ENCODE data around the gene SNIP1. TPM values are rescaled to one million over a fixed set of nuclear protein-coding genes. Genes with fewer than 3 reads are reported as not detected.
"Not testable (repeated sequence)": the region's sequence is repeated elsewhere in the genome, so short reads cannot be mapped to it uniquely, and the experiment has no call there.

SNIP1 gene
- total RNA-seq, 1 experiment from 2014 or later, result 15.1 TPM

- Histone ChIP-seq H3K27me3 (ENCODE audit: insufficient read depth, low read length) (no peaks in the 10 kb centered on the region), H3K27ac (ENCODE audit: insufficient read length, low read depth, low read length) (no peak overlapping the region), H4K20me1 (ENCODE audit: control insufficient read depth, insufficient read depth, insufficient read length) (no peaks in the 10 kb centered on the region), H2BK120ac (ENCODE audit: low read depth, low read length, poor library complexity, severe bottlenecking) (no peak overlapping the region), H3K23ac (ENCODE audit: insufficient read length, low read depth, low read length) (no peak overlapping the region), H3K79me2 (ENCODE audit: insufficient read depth, low read length) (no peaks in the 10 kb centered on the region), H3K14ac (ENCODE audit: insufficient read depth, low read length) (no peak overlapping the region), H2BK5ac (ENCODE audit: insufficient read length, low read length) (no peak overlapping the region), H3K79me1 (ENCODE audit: insufficient read depth, low read depth, low read length, poor library complexity, severe bottlenecking) (no peaks in the 10 kb centered on the region), H2BK15ac (ENCODE audit: low read depth, low read length) (no peak overlapping the region), H4K8ac (replicated peaks; ENCODE audit: insufficient read length, low read depth, low read length) (no peak overlapping the region), H4K5ac (ENCODE audit: insufficient read length, low read depth, low read length) (no peak overlapping the region), H3K23me2 (ENCODE audit: insufficient read length, low read depth, low read length, poor library complexity, severe bottlenecking) (no peaks in the 10 kb centered on the region), H3T11ph (ENCODE audit: low read length) (no peak overlapping the region), H2AFZ (ENCODE audit: low read length) (no peak overlapping the region), H2BK20ac (ENCODE audit: low read depth, low read length, poor library complexity, severe bottlenecking) (no peak overlapping the region), H3K9me3 (ENCODE audit: control insufficient read depth, low read depth, low read length) (no peaks in the 10 kb centered on the region), H3K4me1 (ENCODE audit: insufficient read depth, low read length) (no peaks in the 10 kb centered on the region), H3K4ac (ENCODE audit: low read depth, low read length) (no peak overlapping the region), H2AK5ac (ENCODE audit: insufficient read length, low read length) (no peak overlapping the region), H3K18ac (ENCODE audit: insufficient read length, low read depth, low read length) (no peak overlapping the region), H3K9ac (ENCODE audit: extremely low read depth, insufficient read length, low read length) (no peak overlapping the region), H2BK12ac (ENCODE audit: insufficient read length, low read depth, low read length) (no peak overlapping the region), H4K91ac (ENCODE audit: insufficient read length, low read depth, low read length) (no peak overlapping the region), H3K56ac (ENCODE audit: insufficient read length, low read depth, low read length) (no peak overlapping the region), H3K4me2 (ENCODE audit: insufficient read depth, insufficient read length, low read length) (no peak overlapping the region)
- DNase-seq, result no peak
- no peaks in the 10 kb centered on the region for H3K9me3 Mint-ChIP-seq
- H3K27me3 Mint-ChIP-seq (ENCODE audit: low read depth), result no peaks in the 10 kb centered on the region
- H3K4me3 Mint-ChIP-seq, result no peak overlapping the region
- WGBS (ENCODE audit: extremely low coverage, insufficient read length, low lambda C conversion rate), result no CpG with 5 or more reads among the region's 4 CpGs
- peaks cover 11 to 34% (median 19%) of the 10 kb centered on the region in 3 experiments; a peak in 6 of 7 replicates for H3K36me3 Mint-ChIP-seq (ENCODE audit: insufficient read depth in 1 of 3, low read depth in 3 of 3)
- TF ChIP-seq CTCF (conservative IDR thresholded peaks at IDR 0.05), result no peak
- peak overlapping the region in 2 of 3 experiments; percentile 32 to 35; a peak in 3 of 7 replicates for H3K27ac Mint-ChIP-seq
- no peaks in the 10 kb centered on the region for H3K4me1 Mint-ChIP-seq
Measured at GRCh38 chr1:37533317-37534093, 20.6 kb downstream of the SNIP1 start.

- not testable (repeated sequence) for H3K14ac ChIP-seq (ENCODE audit: insufficient read depth, low read length); H3K56ac ChIP-seq (ENCODE audit: insufficient read length, low read depth, low read length); H2BK15ac ChIP-seq (ENCODE audit: low read depth, low read length); H3K27me3 ChIP-seq (ENCODE audit: insufficient read depth, low read length); H2BK20ac ChIP-seq (ENCODE audit: low read depth, low read length, poor library complexity, severe bottlenecking); DNase-seq; H2AFZ ChIP-seq (ENCODE audit: low read length); H3K9ac ChIP-seq (ENCODE audit: extremely low read depth, insufficient read length, low read length); H2BK120ac ChIP-seq (ENCODE audit: low read depth, low read length, poor library complexity, severe bottlenecking); H3K9me3 Mint-ChIP-seq; H3K9me3 ChIP-seq (ENCODE audit: control insufficient read depth, low read depth, low read length); H3K4me1 Mint-ChIP-seq; H2BK12ac ChIP-seq (ENCODE audit: insufficient read length, low read depth, low read length); H3K23me2 ChIP-seq (ENCODE audit: insufficient read length, low read depth, low read length, poor library complexity, severe bottlenecking); H3K27ac Mint-ChIP-seq; H3K27me3 Mint-ChIP-seq (ENCODE audit: low read depth); H2BK5ac ChIP-seq (ENCODE audit: insufficient read length, low read length); H4K5ac ChIP-seq (ENCODE audit: insufficient read length, low read depth, low read length); H4K20me1 ChIP-seq (ENCODE audit: control insufficient read depth, insufficient read depth, insufficient read length); H3K27ac ChIP-seq (ENCODE audit: insufficient read length, low read depth, low read length); H3K23ac ChIP-seq (ENCODE audit: insufficient read length, low read depth, low read length); H3K4ac ChIP-seq (ENCODE audit: low read depth, low read length); H3K4me2 ChIP-seq (ENCODE audit: insufficient read depth, insufficient read length, low read length); H3K4me3 Mint-ChIP-seq; H3T11ph ChIP-seq (ENCODE audit: low read length); H3K4me1 ChIP-seq (ENCODE audit: insufficient read depth, low read length); H3K18ac ChIP-seq (ENCODE audit: insufficient read length, low read depth, low read length); H4K8ac ChIP-seq (replicated peaks; ENCODE audit: insufficient read length, low read depth, low read length); H3K79me2 ChIP-seq (ENCODE audit: insufficient read depth, low read length); H3K79me1 ChIP-seq (ENCODE audit: insufficient read depth, low read depth, low read length, poor library complexity, severe bottlenecking); H4K91ac ChIP-seq (ENCODE audit: insufficient read length, low read depth, low read length); H2AK5ac ChIP-seq (ENCODE audit: insufficient read length, low read length)
- peaks cover 8 to 25% (median 10%) of the 10 kb centered on the region in 3 experiments; a peak in 6 of 7 replicates for H3K36me3 Mint-ChIP-seq (ENCODE audit: insufficient read depth in 1 of 3, low read depth in 3 of 3)
- WGBS (ENCODE audit: extremely low coverage, insufficient read length, low lambda C conversion rate), result no CpG with 5 or more reads among the region's 4 CpGs
Measured at GRCh38 chr1:37532418-37533156, 21.5 kb downstream of the SNIP1 start.

Measured in H9 (cell line).